ENCODE data around the gene TMEM247. TPM values are rescaled to one million over a fixed set of nuclear protein-coding genes. Genes with fewer than 3 reads are reported as not detected.
"Not testable (repeated sequence)": the region's sequence is repeated elsewhere in the genome, so short reads cannot be mapped to it uniquely, and the experiment has no call there.

Gene TMEM247
- total and polyA plus RNA-seq, 4 donors, result not detected

DNA sequence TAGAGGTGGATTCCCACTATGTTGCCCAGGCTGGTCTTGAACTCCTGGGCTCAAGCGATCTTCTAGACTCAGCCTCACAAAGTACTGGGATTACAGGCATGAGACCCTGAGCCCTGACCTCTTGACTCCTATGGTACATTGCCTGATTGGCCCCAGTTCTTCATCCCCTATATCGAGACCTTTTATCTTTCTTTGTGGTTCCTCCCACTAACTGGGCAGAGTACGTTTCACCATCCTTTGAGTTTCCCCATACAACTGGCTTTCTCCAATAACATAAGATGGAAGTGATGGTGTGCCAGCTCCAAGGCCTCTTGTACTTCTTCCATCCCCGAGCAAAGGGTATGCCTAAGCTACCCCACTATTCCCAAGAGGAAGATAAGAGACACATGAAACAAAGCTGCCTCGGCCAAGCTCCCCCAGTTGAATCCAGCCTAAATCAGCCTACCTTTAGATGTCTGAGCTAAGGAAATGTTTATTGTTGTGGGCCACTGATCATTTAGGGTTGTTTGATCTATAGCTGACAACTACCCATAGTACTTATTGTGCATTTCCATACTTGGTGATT lies 8.3 kb upstream of the TMEM247 start:
- Histone ChIP-seq H3K9ac (ENCODE audit: low read depth in 1 of 2, low read length in 2 of 2) (no peak overlapping the region), H3K4me3 (ENCODE audit: low read depth in 1 of 3, low read length in 3 of 3) (no peak overlapping the region), H3K27me3 (ENCODE audit: control insufficient read depth in 4 of 4, insufficient read depth in 4 of 4, low read length in 3 of 4) (no peaks in the 10 kb centered on the region), H3K4me1 (ENCODE audit: control insufficient read depth in 4 of 4, insufficient read depth in 4 of 4, low read length in 3 of 4) (no peaks in the 10 kb centered on the region), H3K27ac (ENCODE audit: low read depth in 1 of 2, low read length in 2 of 2) (no peak overlapping the region), H3K9me3 (ENCODE audit: control insufficient read depth in 4 of 4, low read length in 3 of 4) (no peaks in the 10 kb centered on the region), H3K36me3 (ENCODE audit: control insufficient read depth in 4 of 4, insufficient read depth in 3 of 4, low read depth in 1 of 4, low read length in 3 of 4) (no peaks in the 10 kb centered on the region)
- no peak for TF ChIP-seq HNF4A (conservative IDR thresholded peaks at IDR 0.05)
- TF ChIP-seq HNF4G (IDR thresholded peaks at IDR 0.05), result no peak
- TF ChIP-seq, protein P1, sequence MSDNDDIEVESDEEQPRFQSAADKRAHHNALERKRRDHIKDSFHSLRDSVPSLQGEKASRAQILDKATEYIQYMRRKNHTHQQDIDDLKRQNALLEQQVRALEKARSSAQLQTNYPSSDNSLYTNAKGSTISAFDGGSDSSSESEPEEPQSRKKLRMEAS (IDR thresholded peaks at IDR 0.05), result no peak
- no peak for TF ChIP-seq FOXA1 (IDR thresholded peaks at IDR 0.05)
- no peak for TF ChIP-seq RXRA (IDR thresholded peaks at IDR 0.05)
- DNase-seq (ENCODE audit: low spot score), result no peak
- 91% methylated on average over 5 of the region's 5 CpGs for WGBS

DNA sequence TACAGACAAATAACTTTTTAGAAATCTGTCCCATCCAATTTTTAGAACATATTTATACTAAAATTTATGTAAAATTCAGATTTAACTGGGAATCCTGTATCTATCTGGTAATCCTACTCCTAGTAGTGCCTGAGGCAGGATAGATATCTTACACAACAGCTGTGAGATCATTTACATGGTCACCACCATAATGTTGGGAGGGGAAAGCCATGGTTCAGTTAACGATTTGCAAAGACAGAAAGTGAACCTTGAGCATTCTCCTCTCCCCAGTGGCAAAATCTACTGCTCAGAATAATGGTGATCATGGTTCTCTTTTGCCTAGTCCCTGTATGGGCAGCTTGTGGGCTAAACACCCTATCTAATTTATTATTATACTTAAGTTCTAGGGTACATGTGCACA lies 7.7 kb upstream of the TMEM247 start:
- 71% methylated on average over 1 of the region's 1 CpG for WGBS

DNA sequence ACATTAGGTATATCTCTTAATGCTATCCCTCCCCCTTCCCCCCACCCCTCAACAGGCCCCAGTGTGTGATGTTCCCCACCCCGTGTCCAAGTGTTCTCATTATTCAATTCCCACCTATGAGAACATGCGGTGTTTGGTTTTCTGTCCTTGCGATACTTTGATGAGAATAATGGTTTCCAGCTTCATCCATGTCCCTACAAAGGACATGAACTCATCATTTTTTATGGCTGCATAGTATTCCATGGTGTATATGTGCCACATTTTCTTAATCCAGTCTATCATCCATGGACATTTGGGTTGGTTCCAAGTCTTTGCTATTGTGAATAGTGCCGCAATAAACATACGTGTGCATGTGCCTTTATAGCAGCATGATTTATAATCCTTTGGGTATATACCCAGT lies 7.2 kb upstream of the TMEM247 start:
- H3K36me3 ChIP-seq (ENCODE audit: control insufficient read depth in 4 of 4, insufficient read depth in 3 of 4, low read depth in 1 of 4, low read length in 3 of 4); DNase-seq (ENCODE audit: low spot score); H3K4me1 ChIP-seq (ENCODE audit: control insufficient read depth in 4 of 4, insufficient read depth in 4 of 4, low read length in 3 of 4); H3K9ac ChIP-seq (ENCODE audit: low read depth in 1 of 2, low read length in 2 of 2); H3K27ac ChIP-seq (ENCODE audit: low read depth in 1 of 2, low read length in 2 of 2); H3K4me3 ChIP-seq (ENCODE audit: low read depth in 1 of 3, low read length in 3 of 3); H3K9me3 ChIP-seq (ENCODE audit: control insufficient read depth in 4 of 4, low read length in 3 of 4); H3K27me3 ChIP-seq (ENCODE audit: control insufficient read depth in 4 of 4, insufficient read depth in 4 of 4, low read length in 3 of 4): not testable (repeated sequence)
- WGBS, result 99% methylated on average over 5 of the region's 5 CpGs

More for the DNA sequence above, 7.7 kb upstream of the TMEM247 start:
- no peaks in the 10 kb centered on the region for H3K9me3 ChIP-seq (ENCODE audit: control insufficient read depth in 4 of 4, low read length in 3 of 4)
- no peaks in the 10 kb centered on the region for H3K36me3 ChIP-seq (ENCODE audit: control insufficient read depth in 4 of 4, insufficient read depth in 3 of 4, low read depth in 1 of 4, low read length in 3 of 4)
- no peak for DNase-seq (ENCODE audit: low spot score)
- H3K4me3 ChIP-seq (ENCODE audit: low read depth in 1 of 3, low read length in 3 of 3), result no peak overlapping the region
- TF ChIP-seq FOXA1 (IDR thresholded peaks at IDR 0.05), result no peak
- TF ChIP-seq TAF1 (conservative IDR thresholded peaks at IDR 0.05), result no peak
- no peak for TF ChIP-seq HNF4G (IDR thresholded peaks at IDR 0.05)
- TF ChIP-seq, protein P2, sequence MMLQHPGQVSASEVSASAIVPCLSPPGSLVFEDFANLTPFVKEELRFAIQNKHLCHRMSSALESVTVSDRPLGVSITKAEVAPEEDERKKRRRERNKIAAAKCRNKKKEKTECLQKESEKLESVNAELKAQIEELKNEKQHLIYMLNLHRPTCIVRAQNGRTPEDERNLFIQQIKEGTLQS (IDR thresholded peaks at IDR 0.05), result no peak
- no peak for TF ChIP-seq HNF4A (conservative IDR thresholded peaks at IDR 0.05)
- TF ChIP-seq, protein P3, sequence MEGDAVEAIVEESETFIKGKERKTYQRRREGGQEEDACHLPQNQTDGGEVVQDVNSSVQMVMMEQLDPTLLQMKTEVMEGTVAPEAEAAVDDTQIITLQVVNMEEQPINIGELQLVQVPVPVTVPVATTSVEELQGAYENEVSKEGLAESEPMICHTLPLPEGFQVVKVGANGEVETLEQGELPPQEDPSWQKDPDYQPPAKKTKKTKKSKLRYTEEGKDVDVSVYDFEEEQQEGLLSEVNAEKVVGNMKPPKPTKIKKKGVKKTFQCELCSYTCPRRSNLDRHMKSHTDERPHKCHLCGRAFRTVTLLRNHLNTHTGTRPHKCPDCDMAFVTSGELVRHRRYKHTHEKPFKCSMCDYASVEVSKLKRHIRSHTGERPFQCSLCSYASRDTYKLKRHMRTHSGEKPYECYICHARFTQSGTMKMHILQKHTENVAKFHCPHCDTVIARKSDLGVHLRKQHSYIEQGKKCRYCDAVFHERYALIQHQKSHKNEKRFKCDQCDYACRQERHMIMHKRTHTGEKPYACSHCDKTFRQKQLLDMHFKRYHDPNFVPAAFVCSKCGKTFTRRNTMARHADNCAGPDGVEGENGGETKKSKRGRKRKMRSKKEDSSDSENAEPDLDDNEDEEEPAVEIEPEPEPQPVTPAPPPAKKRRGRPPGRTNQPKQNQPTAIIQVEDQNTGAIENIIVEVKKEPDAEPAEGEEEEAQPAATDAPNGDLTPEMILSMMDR (IDR thresholded peaks at IDR 0.05; ENCODE audit: low read depth, low read length, missing input control), result no peak
- no peaks in the 10 kb centered on the region for H3K4me1 ChIP-seq (ENCODE audit: control insufficient read depth in 4 of 4, insufficient read depth in 4 of 4, low read length in 3 of 4)
- H3K27ac ChIP-seq (ENCODE audit: low read depth in 1 of 2, low read length in 2 of 2), result no peak overlapping the region
- no peak overlapping the region for H3K9ac ChIP-seq (ENCODE audit: low read depth in 1 of 2, low read length in 2 of 2)
- no peaks in the 10 kb centered on the region for H3K27me3 ChIP-seq (ENCODE audit: control insufficient read depth in 4 of 4, insufficient read depth in 4 of 4, low read length in 3 of 4)

DNA sequence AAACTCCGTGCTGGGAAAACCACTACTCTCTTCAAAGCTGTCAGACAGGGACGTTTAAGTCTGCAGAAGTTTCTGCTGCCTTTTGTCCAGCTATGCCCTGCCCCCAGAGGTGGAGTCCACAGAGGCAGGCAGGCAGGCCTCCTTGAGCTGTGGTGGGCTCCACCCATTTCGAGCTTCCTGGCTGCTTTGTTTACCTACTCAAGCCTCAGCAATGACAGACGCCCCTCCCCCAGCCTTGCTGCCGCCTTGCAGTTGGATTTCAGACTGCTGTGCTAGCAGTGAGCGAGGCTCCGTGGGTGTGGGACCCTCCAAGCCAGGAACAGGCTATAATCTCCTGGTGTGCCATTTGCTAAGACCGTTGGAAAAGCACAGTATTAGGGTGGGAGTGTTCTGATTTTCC lies 1.9 kb upstream of the TMEM247 start:
- H3K27ac ChIP-seq (ENCODE audit: low read depth in 1 of 2, low read length in 2 of 2); H3K4me1 ChIP-seq (ENCODE audit: control insufficient read depth in 4 of 4, insufficient read depth in 4 of 4, low read length in 3 of 4); H3K9me3 ChIP-seq (ENCODE audit: control insufficient read depth in 4 of 4, low read length in 3 of 4); H3K36me3 ChIP-seq (ENCODE audit: control insufficient read depth in 4 of 4, insufficient read depth in 3 of 4, low read depth in 1 of 4, low read length in 3 of 4); DNase-seq (ENCODE audit: low spot score); H3K4me3 ChIP-seq (ENCODE audit: low read depth in 1 of 3, low read length in 3 of 3); H3K27me3 ChIP-seq (ENCODE audit: control insufficient read depth in 4 of 4, insufficient read depth in 4 of 4, low read length in 3 of 4); H3K9ac ChIP-seq (ENCODE audit: low read depth in 1 of 2, low read length in 2 of 2): not testable (repeated sequence)
- WGBS, result 69% methylated on average over 8 of the region's 8 CpGs
